Amniotic epithelial cell (primary cell): ENCODE data around the gene PKIG.
"Not testable (repeated sequence)": the region's sequence is repeated elsewhere in the genome, so short reads cannot be mapped to it uniquely, and the experiment has no call there.

Source experiments
- DNase-seq: peaks from one replicate; pipeline ENCODE4 v3.0.0-alpha.2; 2010; ENCODE audit warnings: low read depth

PKIG gene

GRCh38 chr20:44642203-44643153, 60.1 kb downstream of the PKIG start:
- peak; percentile 96 for DNase-seq

GRCh38 chr20:44643154-44643519, 60.8 kb downstream of the PKIG start:
- no peak for DNase-seq

DNA sequence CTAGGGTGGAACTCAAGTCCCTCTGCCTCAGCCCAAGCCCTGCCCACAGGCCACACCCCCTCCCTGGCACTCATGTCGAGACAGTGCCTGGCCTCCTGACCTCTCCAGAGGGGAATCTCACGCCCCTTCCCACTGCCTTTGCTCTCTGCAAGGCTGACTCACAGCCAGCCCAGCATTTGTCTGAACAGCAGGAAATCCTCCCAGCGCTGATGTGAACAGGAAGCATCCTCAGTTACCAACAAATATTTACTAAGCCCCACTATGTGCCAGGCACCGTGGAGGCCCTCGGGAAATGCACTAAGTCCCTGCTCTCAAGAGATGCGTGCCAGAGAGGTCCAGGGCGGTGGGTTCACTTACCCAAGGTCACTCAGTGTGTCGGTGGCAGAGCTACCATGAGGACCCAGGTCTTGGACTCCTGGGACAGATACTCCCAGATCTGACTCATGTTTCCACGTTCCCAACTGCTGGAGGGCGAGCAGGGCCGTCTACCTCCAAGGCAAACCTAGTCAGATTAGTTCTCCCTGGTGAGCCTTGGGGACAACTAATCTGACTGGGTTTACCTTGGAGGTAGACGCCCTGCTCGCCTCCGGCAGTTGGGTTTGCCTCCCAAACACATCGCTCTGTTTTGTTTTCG, 61.3 kb downstream of the PKIG start:
- peak; percentile 93 for DNase-seq

DNA sequence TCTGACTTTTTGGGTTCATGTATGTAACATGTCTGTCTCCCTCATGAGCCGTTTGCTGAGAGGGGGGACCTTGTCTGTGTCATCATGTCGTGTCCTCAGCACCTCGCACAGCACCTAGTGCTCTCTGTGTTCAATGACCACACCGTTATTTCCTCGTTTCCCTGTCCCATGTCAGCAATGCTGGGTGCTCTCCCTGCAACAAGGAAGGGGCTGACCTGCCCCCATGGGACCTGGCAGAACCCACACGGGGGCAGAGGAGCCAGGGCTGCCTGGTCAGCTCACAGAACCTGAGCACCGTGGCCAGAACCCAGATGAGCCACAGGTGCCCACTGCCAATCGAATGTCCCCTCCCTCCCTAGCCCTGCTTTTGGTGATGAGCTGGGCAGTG, 61.8 kb downstream of the PKIG start:
- no peak for DNase-seq

DNA sequence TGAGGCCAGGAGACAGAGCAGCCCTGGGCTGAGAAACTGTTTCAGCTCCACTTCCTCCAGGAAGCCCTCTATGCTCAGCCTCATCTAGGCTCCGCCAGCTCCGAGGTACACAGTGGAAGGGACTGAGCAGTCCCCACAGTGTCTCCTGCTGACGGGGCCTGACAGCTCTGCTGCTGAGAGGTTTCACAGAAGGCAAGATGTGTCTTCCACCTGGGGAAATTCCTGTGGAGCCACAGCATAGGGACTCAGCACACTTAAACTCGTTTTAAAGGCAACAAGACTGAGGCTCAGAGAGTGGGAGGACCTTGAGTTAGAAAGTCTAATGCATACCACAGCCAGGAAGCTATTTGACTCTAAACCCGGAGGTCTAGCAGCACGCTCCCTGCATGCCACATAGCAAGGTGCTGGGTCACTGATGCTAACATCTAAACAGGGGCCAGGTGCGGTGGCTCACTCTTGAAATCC, 62.3 kb downstream of the PKIG start:
- no peak for DNase-seq

DNA sequence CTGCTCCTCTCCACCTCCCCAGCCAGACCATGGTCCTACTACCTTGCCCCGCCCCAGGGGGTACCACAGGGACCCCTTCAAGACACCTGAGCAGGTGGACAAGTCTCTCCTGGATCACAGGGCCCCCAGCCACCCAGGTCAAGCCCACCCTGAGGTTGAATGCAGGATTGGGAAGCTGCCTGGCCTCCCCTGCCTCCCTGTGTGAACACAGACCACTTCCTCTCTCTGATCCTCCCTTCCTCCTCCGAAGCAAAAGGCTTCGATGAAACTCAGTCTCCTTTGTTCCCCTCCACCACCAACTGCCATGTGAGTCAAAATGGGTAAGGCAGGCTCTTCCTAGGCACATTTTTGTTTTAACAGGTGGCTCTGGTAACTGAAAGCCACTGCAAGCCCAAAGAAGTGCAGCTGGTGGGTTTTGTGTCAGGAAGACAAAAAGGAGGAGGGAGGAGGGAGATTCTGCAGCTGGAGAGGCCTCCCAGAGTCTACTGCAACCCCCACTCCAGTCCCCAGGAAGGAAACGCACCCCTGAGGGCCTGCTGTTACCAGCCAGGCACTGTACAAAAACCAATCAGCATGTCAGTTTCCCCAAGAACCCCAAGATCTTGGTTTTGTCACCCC, 63.8 kb downstream of the PKIG start:
- no peak for DNase-seq

DNA sequence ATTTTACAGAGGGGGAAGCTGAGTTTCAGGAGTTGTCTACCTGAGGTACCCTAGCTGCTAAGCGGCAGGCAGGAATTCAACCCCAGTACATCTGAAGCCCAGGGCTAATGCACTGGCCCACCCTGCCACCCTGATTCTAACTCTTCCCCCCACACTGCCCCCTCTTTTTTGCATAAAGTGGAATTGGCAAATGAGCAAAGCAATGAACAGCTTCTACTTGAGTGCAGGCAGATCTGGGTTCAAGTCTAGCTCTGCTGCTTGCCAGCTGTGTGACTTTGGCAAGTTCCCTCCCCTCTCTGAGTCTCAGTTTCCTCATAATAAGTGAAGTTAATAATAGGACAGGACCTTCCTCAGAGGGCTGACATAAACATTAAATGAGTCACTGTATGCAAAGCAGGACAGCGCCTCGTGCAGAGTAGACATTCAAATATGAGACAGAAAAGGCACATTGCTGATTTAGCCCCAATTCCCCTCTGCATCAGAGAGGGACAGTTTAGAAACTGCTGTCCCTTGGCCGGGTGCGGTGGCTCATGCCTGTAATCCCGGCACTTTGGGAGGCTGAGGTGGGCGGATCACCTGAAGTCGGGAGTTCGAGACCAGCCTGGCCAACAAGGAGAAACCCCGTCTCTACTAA, 64.4 kb downstream of the PKIG start:
- DNase-seq = peak; percentile 58

GRCh38 chr20:44648068-44648467, 65.7 kb downstream of the PKIG start:
- no peak for DNase-seq

DNA sequence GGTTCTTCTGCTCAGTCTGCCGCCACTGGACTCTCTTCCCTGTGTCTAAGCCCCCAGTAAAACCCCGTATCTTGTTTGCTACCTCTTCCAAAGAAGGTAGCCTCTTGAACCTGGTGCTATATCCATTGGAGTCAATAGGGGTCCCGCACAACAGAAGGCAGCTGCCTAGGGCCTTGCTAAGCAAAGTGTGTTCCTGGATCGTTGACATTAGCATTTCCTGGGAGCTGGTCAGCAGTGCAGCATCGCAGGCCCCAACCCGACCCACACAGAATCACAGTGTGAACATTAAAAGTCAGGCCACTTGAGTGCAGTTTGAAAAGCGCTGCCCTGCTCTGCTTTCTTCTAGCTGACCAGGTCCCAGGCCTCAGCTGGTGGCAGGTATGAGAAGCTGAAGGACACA, 66.2 kb downstream of the PKIG start:
- no peak for DNase-seq

- no peak for DNase-seq
Observed at GRCh38 chr20:44649126-44649525, 66.7 kb downstream of the PKIG start.

DNA sequence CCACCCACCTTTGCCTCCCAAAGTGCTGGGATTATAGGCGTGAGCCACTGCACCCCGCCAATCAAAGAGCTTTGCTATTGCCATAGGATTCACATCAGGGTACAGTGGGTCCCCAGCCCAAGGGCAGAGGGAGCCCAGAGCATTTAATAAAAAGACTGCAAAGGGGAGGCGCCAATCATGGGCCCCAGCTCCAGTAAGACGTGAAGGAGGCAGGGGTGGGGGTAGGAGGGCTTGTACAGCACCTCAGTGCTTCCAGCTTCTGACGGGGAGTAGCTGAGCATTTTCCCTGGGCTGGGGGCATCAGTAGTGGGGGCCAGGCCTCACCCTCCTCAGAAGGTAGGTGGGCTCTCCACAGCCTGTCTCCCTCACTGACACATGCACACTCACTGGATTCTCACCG, 67.6 kb downstream of the PKIG start:
- DNase-seq = no peak

- no peak for DNase-seq
Observed at GRCh38 chr20:44650771-44651433, 68.5 kb downstream of the PKIG start.

GRCh38 chr20:44651434-44651683, 69.0 kb downstream of the PKIG start:
- DNase-seq = no peak

GRCh38 chr20:44651684-44652423, 69.5 kb downstream of the PKIG start, which contains the start of gene ADA:
Gene ADA (minus strand): TSS chr20:44651699. CDS start chr20:44651607, 92 bp downstream.
- peak; percentile 44 for DNase-seq

DNA sequence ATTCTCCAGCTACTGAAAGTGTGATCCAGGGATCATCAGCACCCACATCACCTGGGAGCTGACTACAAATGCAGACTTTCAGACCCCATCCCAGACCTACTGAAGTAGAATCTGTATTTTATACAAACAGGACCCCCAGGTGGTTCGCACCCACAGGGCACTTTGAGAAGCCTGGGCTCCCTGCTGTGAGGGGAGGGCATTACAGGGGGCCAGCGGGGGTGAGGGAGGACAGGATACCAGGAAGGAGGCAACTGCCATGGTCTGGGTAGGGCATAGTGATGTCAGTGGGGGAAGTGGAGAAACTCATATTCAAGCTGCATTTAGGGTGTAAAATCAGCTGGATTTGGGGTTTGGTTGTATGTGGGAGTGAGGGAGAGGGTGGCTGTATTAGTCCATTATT, 71.2 kb downstream of the PKIG start:
- no peak for DNase-seq

DNA sequence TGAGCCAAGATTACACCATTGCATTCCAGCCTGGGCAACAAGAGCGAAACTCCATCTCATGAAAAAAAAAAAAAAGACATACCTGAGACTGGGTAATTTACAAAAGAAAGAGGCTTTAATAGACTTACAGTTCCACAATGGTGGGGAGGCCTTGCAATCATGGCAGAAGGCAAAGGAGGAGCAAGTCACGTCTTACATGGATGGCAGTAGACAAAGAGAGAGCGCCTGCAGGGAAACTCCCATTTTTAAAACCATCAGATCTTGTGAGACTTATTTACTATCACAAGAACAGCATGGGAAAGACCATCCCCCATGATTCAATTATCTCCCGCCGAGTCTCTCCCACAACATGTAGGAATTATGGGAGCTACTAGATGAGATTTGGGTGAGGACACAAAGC, 71.8 kb downstream of the PKIG start:
- DNase-seq = not testable (repeated sequence)

- DNase-seq = no peak
Observed at GRCh38 chr20:44656448-44656847, 74.1 kb downstream of the PKIG start.

DNA sequence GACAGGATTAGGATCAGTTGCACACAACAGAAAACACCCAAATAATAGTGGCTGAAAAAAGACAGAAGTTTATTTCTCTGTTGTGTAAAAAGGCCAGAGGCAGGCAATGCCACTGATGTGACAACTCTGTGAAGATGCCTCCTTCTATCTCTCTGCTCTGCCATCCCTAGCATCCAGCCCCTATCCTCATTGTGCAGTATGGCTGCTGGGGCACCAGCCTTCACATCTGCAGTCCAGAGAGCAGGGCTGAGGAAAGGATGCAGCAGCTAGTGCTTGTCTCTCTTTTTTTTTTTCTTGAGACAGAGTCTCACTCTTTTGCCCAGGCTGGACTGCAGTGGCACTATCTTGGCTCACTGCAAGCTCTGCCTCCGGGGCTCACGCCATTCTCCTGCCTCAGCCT, 75.5 kb downstream of the PKIG start:
- no peak for DNase-seq

DNA sequence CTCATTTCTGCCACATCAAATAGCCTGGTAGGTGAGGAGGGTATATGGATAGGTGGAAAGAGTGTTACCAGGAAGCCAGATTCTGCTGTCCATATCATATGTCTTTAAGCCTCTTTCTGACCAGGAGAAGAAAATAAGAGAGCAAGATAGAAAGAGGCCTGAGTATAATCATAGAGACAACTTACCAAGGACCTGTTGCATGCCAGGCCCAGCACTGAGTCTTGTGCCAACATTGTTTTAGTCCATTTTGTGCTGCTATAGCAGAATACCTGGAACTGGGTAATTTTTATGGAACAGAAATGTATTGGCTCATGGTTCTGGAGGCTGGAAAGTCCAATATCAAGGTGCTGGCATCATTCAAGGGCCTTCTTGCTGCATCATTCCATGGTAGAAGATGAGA, 76.4 kb downstream of the PKIG start:
- DNase-seq = no peak

GRCh38 chr20:44659931-44660330, 77.6 kb downstream of the PKIG start:
- DNase-seq = no peak

GRCh38 chr20:44660581-44660980, 78.2 kb downstream of the PKIG start:
- DNase-seq = no peak
